Ascending aorta (tissue), 2 donors: ENCODE data around the gene THBS4. TPM values are rescaled to one million over a fixed set of nuclear protein-coding genes. Genes with fewer than 3 reads are reported as not detected.

ENCODE experiments used
- DNase-seq, 2 donors: peaks; one replicate each; pipeline ENCODE4 v3.0.0-alpha.2; 2019; ENCODE audit warnings: low spot score in 2 of 2
- H3K27ac ChIP-seq, 2 donors: fragments of 200-600 bp; sonication (generic); one replicate each; pipeline ENCODE4 v1.5.1; 2016 to 2017; ENCODE audit warnings: mild to moderate bottlenecking in 1 of 2
- H3K27me3 ChIP-seq: fragments of 200-600 bp; sonication (generic); one replicate; pipeline ENCODE4 v1.5.1; 2017
- H3K36me3 ChIP-seq, 2 donors: fragments of 200-600 bp; sonication (generic); one replicate each; pipeline ENCODE4 v1.5.1; 2016
- H3K4me1 ChIP-seq, 2 donors: fragments of 200-600 bp; sonication (generic); one replicate each; pipeline ENCODE4 v1.5.1; 2016 to 2017; ENCODE audit warnings: mild to moderate bottlenecking in 1 of 2
- H3K4me3 ChIP-seq, 2 donors: fragments of 200-600 bp; sonication (generic); one replicate each; pipeline ENCODE4 v1.5.1; 2016 to 2017; ENCODE audit warnings: mild to moderate bottlenecking in 1 of 2
- H3K9me3 ChIP-seq, 2 donors: fragments of 200-600 bp; sonication (generic); one replicate each; pipeline ENCODE4 v1.5.1; 2016
- intact Hi-C: fragments of 100-400 bp; cut with DNase I; formaldehyde crosslinking; loops from one replicate; pipeline ENCODE4 v1.15.1; 2023
- total RNA-seq: library from RNA; depleted of rRNA; stranded (reverse); fragments of >200 nt; gene quantifications from one replicate; pipeline ENCODE4 v1.1.0, GENCODE V29; 2016
- TF ChIP-seq, protein P1 (sequence below), 3 experiments: fragments of 200-600 bp in 2 of 3; fragments of 450-650 bp in 1 of 3; sonication (generic) in 2 of 3; IDR thresholded peaks; one replicate each; pipeline ENCODE4 v1.5.1; 2016 to 2019; ENCODE audit warnings: antibody characterized with exemption in 3 of 3, mild to moderate bottlenecking in 1 of 3, moderate library complexity in 1 of 3

THBS4 gene
- total RNA-seq, 1 donor from 2014 or later = not detected

DNA sequence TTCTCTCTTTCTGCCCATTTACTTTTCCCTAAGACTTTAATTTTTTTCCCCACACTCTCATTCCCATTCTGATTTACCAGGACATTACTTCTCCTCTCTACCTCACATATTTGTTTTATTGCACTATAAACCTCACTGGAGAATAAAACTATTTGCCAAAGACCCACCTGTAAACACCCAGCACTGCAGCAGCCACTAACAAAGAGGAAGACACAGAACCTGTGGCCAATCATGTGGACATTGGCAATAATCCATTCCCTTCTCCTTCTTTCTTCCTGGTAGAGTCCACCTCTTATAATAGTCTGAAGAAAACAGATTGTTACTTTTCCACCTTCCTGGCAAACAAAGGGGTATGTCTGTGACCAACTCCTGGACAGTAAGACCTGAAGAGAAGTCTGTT lies 8.3 kb upstream of the THBS4 start:
- H3K4me1 ChIP-seq = no peaks in the 10 kb centered on the region
- intact Hi-C loops = no loop called here
- no peak overlapping the region for H3K4me3 ChIP-seq

DNA sequence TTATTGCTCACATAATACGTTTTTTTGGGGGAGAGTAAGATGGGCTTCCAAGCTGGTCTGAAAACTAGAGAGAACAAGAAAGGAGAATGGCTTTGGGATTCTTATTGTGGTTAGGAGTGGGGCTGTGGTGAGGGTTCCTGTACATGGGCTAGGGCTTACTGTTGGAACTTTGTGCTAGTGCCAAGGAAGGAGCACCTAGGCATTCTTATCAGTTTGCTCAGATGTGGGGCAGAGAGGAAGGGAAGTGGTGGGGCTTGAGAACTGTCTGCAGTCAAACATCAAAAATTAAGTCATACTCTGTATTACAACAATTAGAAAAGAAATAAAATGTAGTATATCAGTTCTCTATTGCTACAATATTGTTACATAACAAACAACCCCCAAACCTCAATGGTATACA lies 4.0 kb upstream of the THBS4 start:
- Histone ChIP-seq H3K27me3 (peaks cover 4% of the 10 kb centered on the region), H3K9me3 (no peaks in the 10 kb centered on the region), H3K36me3 (no peaks in the 10 kb centered on the region), H3K27ac (no peak overlapping the region), H3K4me3 (no peak overlapping the region), H3K4me1 (no peaks in the 10 kb centered on the region)
- intact Hi-C loops = no loop called here
- DNase-seq = no peak
- TF ChIP-seq, protein P1, sequence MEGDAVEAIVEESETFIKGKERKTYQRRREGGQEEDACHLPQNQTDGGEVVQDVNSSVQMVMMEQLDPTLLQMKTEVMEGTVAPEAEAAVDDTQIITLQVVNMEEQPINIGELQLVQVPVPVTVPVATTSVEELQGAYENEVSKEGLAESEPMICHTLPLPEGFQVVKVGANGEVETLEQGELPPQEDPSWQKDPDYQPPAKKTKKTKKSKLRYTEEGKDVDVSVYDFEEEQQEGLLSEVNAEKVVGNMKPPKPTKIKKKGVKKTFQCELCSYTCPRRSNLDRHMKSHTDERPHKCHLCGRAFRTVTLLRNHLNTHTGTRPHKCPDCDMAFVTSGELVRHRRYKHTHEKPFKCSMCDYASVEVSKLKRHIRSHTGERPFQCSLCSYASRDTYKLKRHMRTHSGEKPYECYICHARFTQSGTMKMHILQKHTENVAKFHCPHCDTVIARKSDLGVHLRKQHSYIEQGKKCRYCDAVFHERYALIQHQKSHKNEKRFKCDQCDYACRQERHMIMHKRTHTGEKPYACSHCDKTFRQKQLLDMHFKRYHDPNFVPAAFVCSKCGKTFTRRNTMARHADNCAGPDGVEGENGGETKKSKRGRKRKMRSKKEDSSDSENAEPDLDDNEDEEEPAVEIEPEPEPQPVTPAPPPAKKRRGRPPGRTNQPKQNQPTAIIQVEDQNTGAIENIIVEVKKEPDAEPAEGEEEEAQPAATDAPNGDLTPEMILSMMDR (IDR thresholded peaks at IDR 0.05) = no peak

More for the DNA sequence above, 8.3 kb upstream of the THBS4 start:
- no peaks in the 10 kb centered on the region for H3K36me3 ChIP-seq
- no peaks in the 10 kb centered on the region for H3K27me3 ChIP-seq
- TF ChIP-seq, protein P1 (IDR thresholded peaks at IDR 0.05) = no peak
- DNase-seq = no peak
- no peak overlapping the region for H3K27ac ChIP-seq
- H3K9me3 ChIP-seq = no peaks in the 10 kb centered on the region

DNA sequence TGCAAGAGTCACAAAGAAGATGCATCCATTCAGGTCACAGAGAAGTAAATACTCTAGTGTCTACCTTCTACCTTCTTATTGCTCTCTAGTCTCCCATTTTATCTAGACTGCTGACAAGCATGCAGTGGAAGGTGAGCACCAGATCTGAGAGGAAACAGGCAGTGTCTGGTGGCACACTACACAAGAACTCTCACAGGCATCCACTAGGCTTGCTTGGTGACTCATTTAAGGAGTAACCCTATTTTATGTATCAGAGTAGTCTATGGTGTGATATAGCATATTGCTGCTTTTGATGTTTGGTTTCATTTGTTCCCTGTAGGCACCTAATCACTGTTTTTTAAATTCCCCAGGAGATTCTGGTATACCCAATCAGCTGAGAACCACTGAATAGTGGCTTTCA lies 1.6 kb upstream of the THBS4 start:
- Histone ChIP-seq H3K36me3 (no peaks in the 10 kb centered on the region), H3K27ac (no peak overlapping the region), H3K9me3 (no peaks in the 10 kb centered on the region), H3K4me3 (no peak overlapping the region), H3K27me3 (peaks cover 4% of the 10 kb centered on the region), H3K4me1 (no peaks in the 10 kb centered on the region)
- intact Hi-C loops = no loop called here
- TF ChIP-seq, protein P1 (IDR thresholded peaks at IDR 0.05) = no peak
- no peak for DNase-seq

DNA sequence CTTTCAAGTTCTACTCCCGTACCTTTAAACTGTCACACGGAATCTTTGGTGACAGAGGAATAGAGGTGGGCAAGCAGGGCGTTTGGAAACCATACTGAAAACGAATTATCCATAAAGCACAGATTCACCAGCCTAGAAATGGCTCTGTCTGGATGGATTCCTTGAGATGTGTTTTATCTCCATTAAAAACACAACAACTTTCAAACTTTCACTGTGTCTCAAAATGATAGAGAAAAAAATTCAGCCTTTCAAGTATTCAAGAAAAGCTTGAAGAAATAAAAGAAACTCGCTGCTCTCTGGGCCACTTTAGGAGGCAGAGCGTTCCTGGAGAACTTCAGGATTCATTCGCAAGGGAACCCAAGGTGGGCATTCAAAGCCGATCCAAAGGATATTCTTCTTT lies 589 bp upstream of the THBS4 start:
- intact Hi-C loops = no loop called here
- Histone ChIP-seq H3K27ac (no peak overlapping the region), H3K27me3 (peaks cover 4% of the 10 kb centered on the region), H3K4me3 (no peak overlapping the region), H3K9me3 (no peaks in the 10 kb centered on the region), H3K36me3 (no peaks in the 10 kb centered on the region), H3K4me1 (no peaks in the 10 kb centered on the region)
- TF ChIP-seq, protein P1 (IDR thresholded peaks at IDR 0.05) = no peak
- no peak for DNase-seq

DNA sequence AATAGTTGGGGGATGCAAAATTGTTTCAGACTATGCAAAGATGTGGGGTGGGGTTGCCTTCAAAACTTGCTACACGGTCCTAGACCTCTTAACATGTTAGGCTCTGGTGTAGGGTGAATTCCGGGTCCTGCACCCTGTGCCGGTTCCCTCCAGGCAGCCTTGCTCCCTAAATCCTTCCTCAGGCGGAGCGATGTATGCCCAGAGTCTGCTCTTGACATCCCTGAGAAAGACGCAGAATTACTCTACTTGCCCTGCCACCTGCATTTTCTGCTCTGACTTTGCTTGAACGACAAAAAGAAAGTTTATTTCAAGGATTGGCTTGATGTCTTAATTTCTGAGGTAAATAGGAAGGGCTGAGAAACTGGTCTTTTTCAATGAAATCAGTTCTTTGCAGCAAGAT lies 691 bp downstream of the THBS4 start:
- H3K36me3 ChIP-seq = no peaks in the 10 kb centered on the region
- intact Hi-C loops = no loop called here
- H3K27ac ChIP-seq = no peak overlapping the region
- TF ChIP-seq, protein P1 (IDR thresholded peaks at IDR 0.05) = no peak
- H3K4me1 ChIP-seq = no peaks in the 10 kb centered on the region
- no peak for DNase-seq
- H3K27me3 ChIP-seq = peaks cover 4% of the 10 kb centered on the region
- no peaks in the 10 kb centered on the region for H3K9me3 ChIP-seq
- H3K4me3 ChIP-seq = no peak overlapping the region

DNA sequence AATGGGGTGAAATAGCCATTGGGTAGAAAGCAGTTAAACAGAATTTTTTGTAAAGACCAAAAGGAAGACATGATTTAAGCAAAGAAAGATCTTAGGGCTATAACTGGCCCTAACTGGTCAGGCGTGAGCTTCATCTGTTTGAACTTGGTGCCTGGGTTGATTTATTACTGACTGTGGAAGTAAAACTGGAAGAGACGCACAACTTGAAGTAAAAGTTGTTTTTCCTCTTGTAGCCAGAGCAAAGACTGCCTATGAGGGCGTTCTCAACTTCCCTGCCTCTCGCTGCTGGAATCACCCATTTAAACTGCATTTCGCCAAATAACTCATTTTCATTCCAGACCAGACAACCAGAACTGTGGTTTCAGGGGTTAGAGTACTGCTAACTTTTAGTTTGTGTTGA lies 1.5 kb downstream of the THBS4 start:
- intact Hi-C loops = no loop called here
- H3K4me1 ChIP-seq = no peaks in the 10 kb centered on the region
- H3K9me3 ChIP-seq = no peaks in the 10 kb centered on the region
- DNase-seq = no peak
- TF ChIP-seq, protein P1 (IDR thresholded peaks at IDR 0.05) = no peak
- H3K4me3 ChIP-seq = no peak overlapping the region
- H3K36me3 ChIP-seq = no peaks in the 10 kb centered on the region
- peaks cover 4% of the 10 kb centered on the region for H3K27me3 ChIP-seq
- H3K27ac ChIP-seq = no peak overlapping the region
